Loucy (cell line): ENCODE data around the gene CRHR1.

Source experiments
- H2AFZ ChIP-seq: fragments of 200-600 bp; sonication (generic); 2 replicates; pipeline ENCODE4 v1.6.0; 2016; ENCODE audit warnings: antibody characterized with exemption, mild to moderate bottlenecking, low read length, moderate library complexity
- H3F3A ChIP-seq: fragments of 200-600 bp; 2 replicates; pipeline ENCODE4 v1.6.0; 2016; ENCODE audit warnings: antibody characterized with exemption, low read depth, mild to moderate bottlenecking
- H3K27me3 ChIP-seq: fragments of 200-600 bp; sonication (generic); 2 replicates; pipeline ENCODE4 v1.6.1; 2014; ENCODE audit warnings: low read length, mild to moderate bottlenecking; ENCODE audit not compliant: insufficient read depth, poor library complexity, severe bottlenecking
- H3K36me3 ChIP-seq: fragments of 200-600 bp; sonication (generic); 2 replicates; pipeline ENCODE4 v1.6.1; 2016; ENCODE audit warnings: low read length; ENCODE audit not compliant: insufficient read depth
- H3K4me1 ChIP-seq: fragments of 200-600 bp; sonication (generic); 2 replicates; pipeline ENCODE4 v1.5.1; 2014; ENCODE audit warnings: low read length, mild to moderate bottlenecking; ENCODE audit not compliant: insufficient read depth, poor library complexity, severe bottlenecking
- H3K4me2 ChIP-seq: fragments of 200-600 bp; sonication (generic); 2 replicates; pipeline ENCODE4 v1.6.0; 2014; ENCODE audit warnings: antibody characterized with exemption, low read length, low read depth, mild to moderate bottlenecking; ENCODE audit not compliant: poor library complexity, severe bottlenecking
- H3K4me3 ChIP-seq: fragments of 200-600 bp; sonication (generic); 2 replicates; pipeline ENCODE4 v1.5.1; 2014; ENCODE audit warnings: low read length, mild to moderate bottlenecking, mixed read lengths; ENCODE audit not compliant: poor library complexity, severe bottlenecking
- H3K79me2 ChIP-seq: fragments of 200-600 bp; sonication (generic); 2 replicates; pipeline ENCODE4 v1.6.1; 2014; ENCODE audit warnings: low read length; ENCODE audit not compliant: insufficient read depth
- H3K9ac ChIP-seq: fragments of 200-600 bp; sonication (generic); 2 replicates; pipeline ENCODE4 v1.6.0; 2014; ENCODE audit warnings: mild to moderate bottlenecking, low read depth, low read length, moderate library complexity; ENCODE audit not compliant: poor library complexity, severe bottlenecking
- H3K9me2 ChIP-seq: fragments of 200-600 bp; sonication (generic); replicated peaks from 2 replicates; pipeline ENCODE4 v1.6.1; 2016; ENCODE audit warnings: low read depth, low read length, mixed read lengths
- H3K9me3 ChIP-seq: fragments of 200-600 bp; sonication (generic); 2 replicates; pipeline ENCODE4 v1.6.1; 2014; ENCODE audit warnings: mild to moderate bottlenecking, antibody characterized with exemption, low read length, low read depth; ENCODE audit not compliant: insufficient read depth
- H4K20me1 ChIP-seq: fragments of 200-600 bp; sonication (generic); 2 replicates; pipeline ENCODE4 v1.6.0; 2014; ENCODE audit warnings: antibody characterized with exemption, low read length, mild to moderate bottlenecking; ENCODE audit not compliant: insufficient read depth, poor library complexity, severe bottlenecking
- EZH2phosphoT487 ChIP-seq: fragments of 200-600 bp; IDR thresholded peaks from 2 replicates; pipeline ENCODE4 v1.6.1; 2018; ENCODE audit warnings: antibody characterized with exemption, mild to moderate bottlenecking, moderate library complexity, borderline replicate concordance
- TF ChIP-seq, protein P1 (sequence below): fragments of 200-600 bp; sonication (generic); conservative IDR thresholded peaks from 2 replicates; pipeline ENCODE4 v1.5.1; 2014; ENCODE audit warnings: mild to moderate bottlenecking, antibody characterized with exemption, low read length

Gene CRHR1

DNA sequence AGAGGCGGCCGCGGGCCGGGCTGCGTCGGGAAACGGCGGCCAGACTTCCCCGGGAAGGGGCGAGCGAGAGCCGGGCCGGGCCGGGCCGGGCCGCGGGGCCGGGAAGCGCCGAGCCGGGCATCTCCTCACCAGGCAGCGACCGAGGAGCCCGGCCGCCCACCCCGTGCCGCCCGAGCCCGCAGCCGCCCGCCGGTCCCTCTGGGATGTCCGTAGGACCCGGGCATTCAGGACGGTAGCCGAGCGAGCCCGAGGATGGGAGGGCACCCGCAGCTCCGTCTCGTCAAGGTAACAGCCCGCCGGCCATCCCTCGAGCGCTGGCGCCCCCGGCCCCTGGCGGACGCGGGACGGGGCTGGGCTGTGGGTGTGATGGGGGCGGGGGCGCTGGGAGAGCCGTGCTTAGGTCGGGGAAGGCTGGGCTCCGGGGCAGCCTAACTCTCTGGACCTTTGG, at the start of gene CRHR1:
Gene CRHR1, plus strand, starts transcription at position 28 of the 448 bp plus-strand sequence. Its CDS starts 225 bp downstream, at position 253.
- Histone ChIP-seq H4K20me1 (no peaks in the 10 kb centered on the region), H3K4me1 (no peaks in the 10 kb centered on the region), H3K9me2 (no peaks in the 10 kb centered on the region), H3K4me2 (peak within 1 kb of the TSS; percentile 16), H3K36me3 (no peaks in the 10 kb centered on the region), H3K9ac (no peak within 1 kb of the TSS), H2AFZ (no peak within 1 kb of the TSS), H3F3A (no peaks in the 10 kb centered on the region), H3K4me3 (no peak within 1 kb of the TSS), H3K27me3 (peaks cover 7% of the 10 kb centered on the region), H3K9me3 (no peaks in the 10 kb centered on the region), H3K79me2 (no peaks in the 10 kb centered on the region)
- no peak for TF ChIP-seq EZH2phosphoT487
- TF ChIP-seq, protein P1, sequence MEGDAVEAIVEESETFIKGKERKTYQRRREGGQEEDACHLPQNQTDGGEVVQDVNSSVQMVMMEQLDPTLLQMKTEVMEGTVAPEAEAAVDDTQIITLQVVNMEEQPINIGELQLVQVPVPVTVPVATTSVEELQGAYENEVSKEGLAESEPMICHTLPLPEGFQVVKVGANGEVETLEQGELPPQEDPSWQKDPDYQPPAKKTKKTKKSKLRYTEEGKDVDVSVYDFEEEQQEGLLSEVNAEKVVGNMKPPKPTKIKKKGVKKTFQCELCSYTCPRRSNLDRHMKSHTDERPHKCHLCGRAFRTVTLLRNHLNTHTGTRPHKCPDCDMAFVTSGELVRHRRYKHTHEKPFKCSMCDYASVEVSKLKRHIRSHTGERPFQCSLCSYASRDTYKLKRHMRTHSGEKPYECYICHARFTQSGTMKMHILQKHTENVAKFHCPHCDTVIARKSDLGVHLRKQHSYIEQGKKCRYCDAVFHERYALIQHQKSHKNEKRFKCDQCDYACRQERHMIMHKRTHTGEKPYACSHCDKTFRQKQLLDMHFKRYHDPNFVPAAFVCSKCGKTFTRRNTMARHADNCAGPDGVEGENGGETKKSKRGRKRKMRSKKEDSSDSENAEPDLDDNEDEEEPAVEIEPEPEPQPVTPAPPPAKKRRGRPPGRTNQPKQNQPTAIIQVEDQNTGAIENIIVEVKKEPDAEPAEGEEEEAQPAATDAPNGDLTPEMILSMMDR = no peak

DNA sequence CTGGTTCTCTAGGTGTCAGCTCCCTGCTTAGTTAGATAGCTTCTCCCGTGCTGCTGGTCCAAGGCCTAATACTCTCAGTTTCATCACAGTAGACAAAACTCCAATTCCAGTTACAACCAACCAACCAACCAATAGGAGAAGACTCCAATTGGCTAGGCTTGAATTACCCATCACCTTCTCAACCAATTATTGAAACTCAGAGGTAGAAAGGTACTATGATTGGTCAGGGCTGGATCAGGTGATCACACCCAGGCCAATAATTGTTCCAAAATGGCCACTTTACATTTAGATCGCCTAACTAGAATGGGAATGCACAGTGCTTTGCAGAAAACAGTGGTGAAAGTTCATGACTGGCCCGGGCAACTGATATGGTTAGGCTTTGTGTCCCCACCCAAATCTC, 49.5 kb upstream of the CRHR1 start:
- H3K27me3 ChIP-seq = no peaks in the 10 kb centered on the region
- H2AFZ ChIP-seq = no peak overlapping the region

DNA sequence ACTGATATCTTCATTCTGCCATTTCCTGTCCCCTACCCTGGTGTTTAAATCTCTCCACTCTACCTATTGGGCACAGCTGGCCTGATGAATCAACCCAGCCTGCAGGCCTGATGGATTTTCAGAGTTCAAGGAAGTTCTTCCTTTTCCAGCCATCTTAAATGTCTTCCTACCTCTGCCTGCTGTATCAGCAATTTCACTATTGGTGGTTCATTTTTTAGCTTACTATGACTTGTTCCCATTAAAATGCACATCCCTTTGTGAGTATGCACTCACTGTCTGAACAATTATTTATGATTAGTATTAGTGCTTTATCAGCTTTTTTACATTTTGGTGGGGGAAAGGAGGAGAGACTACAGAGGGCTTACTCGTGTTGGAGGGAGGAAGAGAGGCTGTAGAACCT, 48.6 kb upstream of the CRHR1 start:
- Histone ChIP-seq H3K9me3 (peaks cover 10% of the 10 kb centered on the region), H3K79me2 (no peaks in the 10 kb centered on the region)

More for the DNA sequence above, 49.5 kb upstream of the CRHR1 start:
- Histone ChIP-seq H3K4me3 (no peak overlapping the region), H3F3A (no peaks in the 10 kb centered on the region), H3K36me3 (no peaks in the 10 kb centered on the region), H3K9ac (no peak overlapping the region), H3K79me2 (no peaks in the 10 kb centered on the region), H3K4me2 (no peak overlapping the region), H4K20me1 (no peaks in the 10 kb centered on the region), H3K9me2 (no peaks in the 10 kb centered on the region), H3K4me1 (no peaks in the 10 kb centered on the region), H3K9me3 (peaks cover 10% of the 10 kb centered on the region)
- no peak for TF ChIP-seq EZH2phosphoT487
- TF ChIP-seq, protein P1 = no peak

More for the DNA sequence above, 48.6 kb upstream of the CRHR1 start:
- H3K4me1 ChIP-seq = no peaks in the 10 kb centered on the region
- H3K9ac ChIP-seq = no peak overlapping the region
- H3F3A ChIP-seq = no peaks in the 10 kb centered on the region
- no peaks in the 10 kb centered on the region for H4K20me1 ChIP-seq
- H3K4me2 ChIP-seq = no peak overlapping the region
- TF ChIP-seq, protein P1 = no peak
- no peak for TF ChIP-seq EZH2phosphoT487
- H2AFZ ChIP-seq = no peak overlapping the region
- no peaks in the 10 kb centered on the region for H3K36me3 ChIP-seq
- no peak overlapping the region for H3K4me3 ChIP-seq
- H3K9me2 ChIP-seq = no peaks in the 10 kb centered on the region
- no peaks in the 10 kb centered on the region for H3K27me3 ChIP-seq
